ENCODE data around the gene KATNAL2.
A peak's percentile ranks its signal among the peaks of the same experiment; 100 is the strongest.
"Not testable (repeated sequence)": the region's sequence is repeated elsewhere in the genome, so short reads cannot be mapped to it uniquely, and the experiment has no call there.

Gene KATNAL2

DNA sequence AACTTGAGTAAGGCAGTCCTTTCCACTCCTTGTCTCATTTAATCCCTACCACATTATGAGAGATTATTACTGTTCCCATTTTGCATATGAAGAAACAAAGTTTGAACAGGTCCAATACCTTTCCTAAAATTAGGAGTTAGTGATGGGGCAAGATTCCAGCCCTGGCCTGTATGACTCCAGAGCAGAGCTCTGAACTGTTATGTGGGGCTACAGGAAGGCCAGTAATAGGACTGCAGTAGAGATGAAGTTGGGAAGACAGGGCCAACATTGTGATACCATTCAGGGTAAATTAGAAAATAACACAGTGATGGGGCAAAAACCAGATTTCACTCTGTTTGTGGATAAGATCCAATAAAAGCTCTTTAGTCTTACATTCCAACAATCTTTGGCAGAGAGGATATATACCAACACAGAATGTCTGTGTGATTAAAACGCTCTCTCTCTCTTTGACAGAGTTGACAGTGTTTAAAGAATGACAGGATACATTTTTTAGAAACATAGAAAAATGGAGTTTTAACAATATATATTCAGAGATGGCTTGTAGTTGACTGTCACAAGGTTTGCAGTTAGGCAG is 22.7 kb downstream of the KATNAL2 start:
- DNase-seq: no peak

GRCh38 chr18:46942646-46943045 is 25.2 kb downstream of the KATNAL2 start:
- DNase-seq: no peak

GRCh38 chr18:46946656-46947282 is 29.4 kb downstream of the KATNAL2 start:
- DNase-seq: peak; percentile 88

DNA sequence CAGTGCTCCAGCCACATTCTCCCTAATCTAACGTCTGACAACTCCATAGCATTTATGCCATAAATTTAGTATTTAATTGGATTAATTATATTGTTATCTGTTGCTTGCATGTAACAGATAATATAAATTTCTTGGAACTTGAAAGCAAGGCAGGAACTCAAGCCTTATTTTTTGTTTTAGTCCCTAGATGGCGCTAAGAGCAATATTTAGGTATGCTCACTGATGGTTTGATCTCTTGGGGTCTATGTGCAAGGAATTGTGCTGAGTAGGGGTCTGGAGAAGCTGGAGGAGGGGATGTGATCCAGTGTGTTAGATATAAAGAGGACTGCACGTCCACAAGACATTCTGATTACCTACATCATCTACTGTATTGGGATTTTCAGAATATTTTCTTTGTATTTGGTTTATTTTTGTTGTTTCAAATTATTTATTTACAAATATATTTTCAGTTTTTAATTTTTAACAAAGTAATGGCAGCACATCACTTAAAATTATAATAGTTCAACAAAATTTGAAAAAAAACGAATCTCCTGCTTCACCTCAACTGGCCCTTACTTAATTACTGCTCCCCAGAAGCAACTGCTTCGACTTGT is 32.8 kb downstream of the KATNAL2 start:
- DNase-seq: no peak

GRCh38 chr18:46953195-46953594 is 35.8 kb downstream of the KATNAL2 start:
- no peak for DNase-seq

DNA sequence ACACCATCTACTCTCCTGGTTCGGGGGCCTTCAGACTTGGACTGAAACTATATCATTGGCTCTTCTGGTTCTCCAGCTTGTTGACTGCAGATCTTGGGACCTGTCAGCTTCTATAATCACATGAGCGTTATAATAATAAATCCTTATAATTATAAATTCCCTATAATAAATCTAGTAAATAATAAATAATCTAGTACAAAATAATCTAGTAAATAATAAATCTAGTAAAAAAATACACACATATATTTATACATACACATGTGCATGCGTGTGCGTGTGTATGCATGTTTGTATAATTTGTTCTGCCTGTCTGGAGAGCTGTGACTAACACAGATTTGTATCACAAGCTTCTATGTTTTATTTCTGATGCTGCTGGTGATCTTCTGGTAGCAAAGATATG is 40.8 kb downstream of the KATNAL2 start:
- DNase-seq: no peak

GRCh38 chr18:46963656-46964578 is 46.5 kb downstream of the KATNAL2 start:
- not testable (repeated sequence) for DNase-seq

- not testable (repeated sequence) for DNase-seq
These were observed 47.3 kb downstream of the KATNAL2 start for GRCh38 chr18:46964579-46965293.

DNA sequence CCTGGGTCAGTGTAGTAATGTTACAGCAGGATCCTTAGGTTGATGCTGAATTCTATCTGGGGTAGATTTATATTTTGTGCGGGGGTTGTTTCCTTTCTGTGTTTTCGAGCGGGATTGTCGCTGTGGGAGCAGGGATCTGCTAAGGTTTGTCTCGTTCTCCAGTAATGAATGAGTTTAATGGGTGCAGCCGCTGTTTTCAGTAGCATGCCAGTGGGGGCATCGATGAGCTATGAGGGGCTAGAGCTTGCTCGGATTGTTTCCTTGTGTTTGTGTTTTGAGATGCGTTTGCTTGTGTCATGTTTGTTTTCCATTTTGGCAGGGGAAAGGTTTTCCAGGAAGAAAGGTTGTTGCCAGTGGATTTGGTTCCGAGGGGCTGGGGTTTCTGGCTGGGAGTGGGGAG is 48.9 kb downstream of the KATNAL2 start:
- not testable (repeated sequence) for DNase-seq

DNA sequence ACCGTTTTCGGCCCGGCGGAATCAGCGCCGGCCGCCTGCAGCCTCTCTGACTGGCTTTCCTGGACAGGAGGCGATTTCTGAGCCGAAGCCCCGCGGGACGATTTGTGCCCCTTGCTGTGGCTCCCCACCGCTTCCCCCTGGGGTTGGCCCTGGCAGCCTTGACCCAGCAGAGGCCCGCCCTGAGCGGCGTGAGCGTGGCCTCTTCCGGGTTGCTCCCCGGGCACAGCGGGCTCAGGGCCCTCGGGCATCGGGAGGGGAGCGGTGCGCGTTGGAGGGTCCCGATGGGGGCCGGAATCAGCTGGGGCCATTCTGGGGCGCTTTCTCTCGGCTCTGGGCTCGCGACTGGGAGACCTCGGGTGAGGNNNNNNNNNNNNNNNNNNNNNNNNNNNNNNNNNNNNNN is 52.1 kb downstream of the KATNAL2 start:
- DNase-seq: not testable (repeated sequence)

DNA sequence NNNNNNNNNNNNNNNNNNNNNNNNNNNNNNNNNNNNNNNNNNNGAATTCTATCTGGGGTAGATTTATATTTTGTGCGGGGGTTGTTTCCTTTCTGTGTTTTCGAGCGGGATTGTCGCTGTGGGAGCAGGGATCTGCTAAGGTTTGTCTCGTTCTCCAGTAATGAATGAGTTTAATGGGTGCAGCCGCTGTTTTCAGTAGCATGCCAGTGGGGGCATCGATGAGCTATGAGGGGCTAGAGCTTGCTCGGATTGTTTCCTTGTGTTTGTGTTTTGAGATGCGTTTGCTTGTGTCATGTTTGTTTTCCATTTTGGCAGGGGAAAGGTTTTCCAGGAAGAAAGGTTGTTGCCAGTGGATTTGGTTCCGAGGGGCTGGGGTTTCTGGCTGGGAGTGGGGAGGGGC is 102.5 kb downstream of the KATNAL2 start:
- DNase-seq: not testable (repeated sequence)

GRCh38 chr18:47020757-47021156 is 103.4 kb downstream of the KATNAL2 start:
- DNase-seq: not testable (repeated sequence)

GRCh38 chr18:47022821-47023220 is 105.4 kb downstream of the KATNAL2 start:
- not testable (repeated sequence) for DNase-seq

DNA sequence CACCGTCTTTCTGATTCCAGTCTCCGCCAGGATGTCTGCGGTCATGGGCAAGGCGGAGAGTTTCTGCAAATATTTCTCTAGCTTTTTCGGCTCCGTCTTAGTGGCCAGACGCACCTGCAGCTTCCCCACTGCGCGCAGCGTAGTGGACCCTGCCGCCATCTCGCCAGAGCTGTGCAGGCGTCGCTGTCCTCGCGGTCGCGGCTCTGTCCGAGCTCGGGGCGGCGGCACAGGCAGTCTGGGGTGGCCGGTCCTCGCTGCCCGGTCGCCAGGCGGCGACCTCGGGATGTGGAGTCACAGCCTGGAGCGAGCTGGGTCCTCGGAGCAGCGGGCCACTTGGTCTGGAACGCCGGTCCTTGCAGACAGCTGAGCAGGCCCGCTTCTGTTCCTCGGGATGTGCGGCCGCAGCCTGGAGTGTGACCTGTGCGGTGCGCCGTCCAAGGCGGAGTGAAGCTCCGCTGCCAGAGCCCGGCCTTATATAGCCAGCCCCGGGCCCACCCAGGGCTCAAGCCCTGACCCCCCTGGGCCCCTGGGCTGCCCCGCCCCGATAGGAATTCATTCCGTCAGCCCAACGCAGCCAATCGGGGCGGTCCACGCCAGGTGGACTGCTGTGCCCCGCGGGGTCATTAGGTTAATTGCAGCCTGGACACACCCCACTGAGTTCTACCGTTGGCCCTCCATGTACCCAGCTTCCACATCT is 106.5 kb downstream of the KATNAL2 start:
- not testable (repeated sequence) for DNase-seq

DNA sequence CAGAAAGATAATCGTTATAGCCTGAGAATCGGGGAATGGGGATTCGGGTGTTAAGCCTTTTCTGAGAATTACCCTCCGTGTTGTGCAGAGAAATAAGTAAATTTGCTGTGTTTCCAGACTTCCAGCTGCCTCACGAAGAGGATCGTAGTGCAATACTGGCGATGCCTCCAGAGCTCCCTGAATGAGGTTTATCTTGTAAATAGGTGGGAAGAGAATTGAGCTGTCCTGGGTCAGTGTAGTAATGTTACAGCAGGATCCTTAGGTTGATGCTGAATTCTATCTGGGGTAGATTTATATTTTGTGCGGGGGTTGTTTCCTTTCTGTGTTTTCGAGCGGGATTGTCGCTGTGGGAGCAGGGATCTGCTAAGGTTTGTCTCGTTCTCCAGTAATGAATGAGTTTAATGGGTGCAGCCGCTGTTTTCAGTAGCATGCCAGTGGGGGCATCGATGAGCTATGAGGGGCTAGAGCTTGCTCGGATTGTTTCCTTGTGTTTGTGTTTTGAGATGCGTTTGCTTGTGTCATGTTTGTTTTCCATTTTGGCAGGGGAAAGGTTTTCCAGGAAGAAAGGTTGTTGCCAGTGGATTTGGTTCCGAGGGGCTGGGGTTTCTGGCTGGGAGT is 108.3 kb downstream of the KATNAL2 start:
- DNase-seq: not testable (repeated sequence)

- DNase-seq: not testable (repeated sequence)
These were observed 111.3 kb downstream of the KATNAL2 start for GRCh38 chr18:47028738-47029137.

DNA sequence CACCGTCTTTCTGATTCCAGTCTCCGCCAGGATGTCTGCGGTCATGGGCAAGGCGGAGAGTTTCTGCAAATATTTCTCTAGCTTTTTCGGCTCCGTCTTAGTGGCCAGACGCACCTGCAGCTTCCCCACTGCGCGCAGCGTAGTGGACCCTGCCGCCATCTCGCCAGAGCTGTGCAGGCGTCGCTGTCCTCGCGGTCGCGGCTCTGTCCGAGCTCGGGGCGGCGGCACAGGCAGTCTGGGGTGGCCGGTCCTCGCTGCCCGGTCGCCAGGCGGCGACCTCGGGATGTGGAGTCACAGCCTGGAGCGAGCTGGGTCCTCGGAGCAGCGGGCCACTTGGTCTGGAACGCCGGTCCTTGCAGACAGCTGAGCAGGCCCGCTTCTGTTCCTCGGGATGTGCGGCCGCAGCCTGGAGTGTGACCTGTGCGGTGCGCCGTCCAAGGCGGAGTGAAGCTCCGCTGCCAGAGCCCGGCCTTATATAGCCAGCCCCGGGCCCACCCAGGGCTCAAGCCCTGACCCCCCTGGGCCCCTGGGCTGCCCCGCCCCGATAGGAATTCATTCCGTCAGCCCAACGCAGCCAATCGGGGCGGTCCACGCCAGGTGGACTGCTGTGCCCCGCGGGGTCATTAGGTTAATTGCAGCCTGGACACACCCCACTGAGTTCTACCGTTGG is 112.4 kb downstream of the KATNAL2 start:
- DNase-seq: not testable (repeated sequence)

GRCh38 chr18:47030887-47031286 is 113.5 kb downstream of the KATNAL2 start:
- not testable (repeated sequence) for DNase-seq

DNA sequence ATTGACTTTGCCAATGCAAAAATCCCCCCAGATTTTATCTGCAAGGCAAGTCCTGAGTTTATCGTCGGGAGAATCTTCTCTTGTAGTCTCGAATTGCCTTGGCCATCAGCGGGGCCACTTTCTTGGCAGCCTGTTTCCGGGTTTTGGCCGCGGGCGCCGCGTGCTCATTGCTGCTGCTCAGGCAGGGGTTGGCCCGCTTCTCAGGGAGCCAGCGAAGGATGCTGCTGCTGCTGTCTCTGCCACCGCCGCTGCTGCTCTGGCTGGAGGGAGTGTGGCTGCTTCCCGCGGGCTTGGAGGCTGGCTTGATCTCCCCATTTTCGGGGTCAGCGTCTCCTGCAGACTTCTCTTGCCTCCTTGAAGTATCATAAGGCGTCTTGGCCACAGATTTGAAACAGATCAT is 115.5 kb downstream of the KATNAL2 start:
- no peak for DNase-seq

DNA sequence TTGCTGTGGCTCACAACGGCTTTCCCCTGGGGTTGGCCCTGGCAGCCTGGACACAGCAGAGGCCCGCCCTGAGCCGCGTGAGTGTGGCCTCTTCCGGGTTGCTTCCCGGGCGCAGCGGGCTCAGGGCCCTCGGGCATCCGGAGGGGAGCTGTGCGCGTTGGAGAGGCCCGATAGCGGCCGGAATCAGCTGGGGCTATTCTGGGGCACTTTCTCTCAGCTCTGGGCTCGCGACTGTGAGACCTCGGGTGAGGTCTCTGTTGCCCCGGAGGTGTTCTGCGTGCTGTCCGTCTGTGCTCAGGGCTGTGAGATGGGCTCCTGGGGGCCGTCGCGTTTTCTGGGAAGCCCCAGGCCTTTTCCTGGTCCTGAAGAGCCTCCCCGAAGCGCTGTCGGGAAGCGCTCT is 117.2 kb downstream of the KATNAL2 start:
- not testable (repeated sequence) for DNase-seq

GRCh38 chr18:47035156-47035671 is 117.8 kb downstream of the KATNAL2 start, which contains the start of gene ELOA2:
TSS of gene ELOA2 (minus strand) at chr18:47035621. CDS start at chr18:47035264, 357 bp downstream.
- DNase-seq: no peak

All from NCI-H2107 (cell line).